ENCODE data around the gene ENTHD1.
"Not testable (repeated sequence)": the region's sequence is repeated elsewhere in the genome, so short reads cannot be mapped to it uniquely, and the experiment has no call there.

ENTHD1 gene

DNA sequence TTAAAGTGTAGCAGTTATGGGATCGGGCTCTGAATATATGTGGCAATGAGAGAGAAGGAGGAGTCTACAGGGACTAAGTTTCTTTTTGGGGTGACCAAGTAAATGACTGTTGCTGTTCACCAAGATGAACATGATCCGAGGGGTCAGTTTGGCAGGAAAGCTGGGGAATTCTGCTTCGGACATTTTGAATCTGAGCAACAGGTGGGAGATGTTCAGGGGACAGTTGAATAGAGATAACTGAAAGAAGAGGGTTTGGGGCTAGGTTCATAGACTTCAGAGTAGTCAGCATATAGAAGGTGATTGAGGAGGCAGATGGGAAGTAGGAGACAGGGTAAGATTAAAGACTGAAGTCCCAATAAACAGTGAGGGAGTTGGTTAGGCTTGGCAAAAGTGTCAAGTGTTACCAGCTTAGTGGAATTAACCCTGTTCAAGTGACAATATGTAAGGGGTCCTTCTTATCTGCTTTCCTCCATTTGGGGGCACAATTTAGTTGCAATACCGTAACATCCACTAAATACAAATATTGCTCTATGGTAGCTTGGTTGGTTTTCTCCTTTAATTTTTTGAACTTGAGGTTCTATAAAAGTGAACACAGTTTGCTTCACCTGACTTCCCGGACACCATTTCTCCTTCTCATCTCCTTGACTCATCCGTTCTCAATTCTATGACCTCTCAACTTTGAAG, 2.9 kb upstream of the ENTHD1 start:
- DNase-seq: no peak

DNA sequence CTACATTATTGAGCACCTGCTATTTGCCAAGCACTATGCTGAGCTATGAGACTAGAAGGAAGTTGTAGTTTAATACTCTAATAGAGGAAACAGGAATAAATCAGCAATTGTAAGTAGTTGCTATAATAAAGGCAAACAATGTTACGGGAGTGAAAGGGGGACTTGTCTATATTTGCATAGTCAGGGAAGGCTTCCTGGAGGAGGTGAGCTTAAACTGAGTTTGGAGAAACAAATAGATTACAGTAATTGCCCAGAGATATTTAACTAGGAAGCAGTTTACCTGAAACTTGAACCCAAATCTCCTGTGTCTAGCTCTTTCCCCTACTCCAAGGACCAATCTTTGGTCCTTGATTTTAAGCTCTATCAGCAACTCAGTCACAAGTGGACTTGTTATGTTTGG, 2.1 kb upstream of the ENTHD1 start:
- DNase-seq: no peak

DNA sequence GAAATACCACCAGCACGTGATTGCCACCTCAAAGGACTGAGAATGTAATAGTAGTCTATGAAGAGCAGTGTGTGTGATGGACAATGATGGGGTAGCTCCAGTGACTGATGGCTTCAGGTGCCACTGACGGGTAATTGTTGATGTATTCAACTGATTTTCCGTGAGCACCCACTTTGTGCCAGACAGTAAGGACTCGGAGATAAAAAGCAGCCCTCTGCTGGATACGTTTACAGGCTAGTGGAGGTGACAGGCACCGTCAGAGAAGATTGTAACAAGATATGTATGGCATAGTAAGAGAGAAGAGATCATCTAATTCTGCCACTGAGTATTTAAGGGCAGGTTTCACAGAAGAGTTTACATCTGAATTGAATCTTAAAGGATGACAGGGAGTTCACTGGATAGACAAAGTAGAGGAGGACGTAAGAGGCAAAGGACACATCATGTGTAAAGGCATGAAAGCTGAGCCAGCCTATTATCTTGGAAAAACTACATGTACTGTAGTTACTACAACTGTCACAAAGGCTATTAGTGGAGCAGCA, 1.1 kb upstream of the ENTHD1 start:
- DNase-seq: no peak

DNA sequence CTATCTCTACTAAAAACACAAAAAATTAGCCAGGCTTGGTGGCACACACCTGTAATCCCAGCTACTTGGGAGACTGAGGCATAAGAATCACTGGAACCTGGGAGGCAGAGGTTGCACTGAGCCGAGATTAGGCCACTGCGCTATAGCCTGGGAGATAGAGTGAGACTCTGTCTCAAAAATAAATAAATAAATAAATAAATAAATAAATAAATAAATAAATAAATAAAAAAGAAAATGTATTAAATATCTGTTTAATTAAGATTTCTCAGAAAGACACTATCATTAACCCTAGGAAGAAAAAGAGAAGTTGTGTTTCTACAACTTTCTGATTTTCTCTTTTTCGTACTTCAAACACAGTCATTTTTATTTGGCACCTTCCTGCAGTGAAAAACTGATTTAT, 3.6 kb downstream of the ENTHD1 start:
- DNase-seq: not testable (repeated sequence)

DNA sequence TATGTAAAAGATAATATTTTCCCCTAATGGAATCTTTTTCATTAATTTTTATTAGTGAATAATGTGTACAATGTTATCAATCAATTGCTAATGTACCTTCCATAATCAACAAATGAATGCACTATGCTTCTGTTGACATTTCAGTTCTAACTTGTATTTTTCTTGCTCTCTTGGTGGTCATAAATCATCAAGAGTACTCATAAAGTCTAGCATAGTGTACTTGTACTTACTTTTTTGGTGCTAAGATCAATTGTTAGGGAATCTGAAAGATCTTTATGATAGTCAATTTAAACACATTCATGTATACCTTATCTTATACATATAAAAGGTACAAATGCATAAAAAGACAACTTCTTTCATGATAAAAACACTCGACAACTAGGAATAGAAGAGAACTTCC, 10.5 kb downstream of the ENTHD1 start:
- no peak for DNase-seq

DNA sequence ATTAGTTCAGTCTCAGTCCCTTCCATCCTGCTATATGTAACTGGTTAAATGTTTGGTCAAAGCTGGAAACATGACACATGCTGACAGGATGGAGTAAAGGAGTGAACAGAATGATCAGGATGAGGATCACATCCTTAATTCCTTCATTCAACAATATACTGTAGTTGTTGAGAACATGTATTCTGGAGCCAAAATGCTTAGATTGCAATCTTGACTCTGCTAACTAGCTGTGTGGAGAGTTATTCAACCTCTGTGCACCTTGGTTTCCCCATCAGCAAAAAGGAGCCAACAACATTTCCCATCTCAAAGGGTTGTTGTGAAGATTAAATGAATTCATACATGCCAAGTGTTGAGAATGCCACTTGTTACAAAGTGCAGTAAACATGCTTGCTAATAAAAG, 12.8 kb downstream of the ENTHD1 start:
- no peak for DNase-seq

DNA sequence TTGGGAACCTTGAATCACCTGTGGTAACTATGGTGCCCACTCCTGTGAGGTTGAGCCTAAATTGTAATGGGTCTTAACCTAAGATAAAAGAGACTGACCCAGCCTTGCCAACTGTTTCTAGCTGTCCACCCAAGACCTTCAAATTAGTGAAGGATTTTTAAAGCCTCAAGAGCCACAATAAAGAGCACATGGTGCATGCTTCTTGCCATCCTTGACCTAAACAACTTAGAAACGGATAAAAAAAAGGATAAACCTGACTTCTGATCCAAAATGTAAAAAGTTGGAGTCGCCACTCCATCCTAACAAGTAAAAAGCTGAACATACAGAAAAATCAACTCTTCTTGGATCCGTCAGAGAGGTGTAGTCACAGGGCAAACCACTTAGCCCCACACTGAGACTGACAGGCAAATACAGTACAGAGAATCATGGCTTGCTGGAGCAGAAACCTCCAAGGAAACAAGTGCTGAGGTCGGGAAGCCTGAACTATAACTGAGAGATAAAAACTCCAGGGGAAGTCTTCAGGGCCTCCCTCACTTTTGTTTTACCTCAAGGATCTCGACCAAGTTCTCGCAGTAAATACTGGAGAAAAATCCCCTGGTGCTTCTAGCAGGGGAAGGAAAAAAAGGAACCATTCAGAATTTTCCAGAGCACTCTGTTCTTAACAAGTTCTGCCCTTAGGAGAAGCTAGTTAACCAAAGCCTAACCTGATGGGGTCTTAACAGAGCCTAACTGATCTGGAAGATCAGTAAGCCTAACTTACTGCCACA, 16.3 kb downstream of the ENTHD1 start:
- DNase-seq: no peak

DNA sequence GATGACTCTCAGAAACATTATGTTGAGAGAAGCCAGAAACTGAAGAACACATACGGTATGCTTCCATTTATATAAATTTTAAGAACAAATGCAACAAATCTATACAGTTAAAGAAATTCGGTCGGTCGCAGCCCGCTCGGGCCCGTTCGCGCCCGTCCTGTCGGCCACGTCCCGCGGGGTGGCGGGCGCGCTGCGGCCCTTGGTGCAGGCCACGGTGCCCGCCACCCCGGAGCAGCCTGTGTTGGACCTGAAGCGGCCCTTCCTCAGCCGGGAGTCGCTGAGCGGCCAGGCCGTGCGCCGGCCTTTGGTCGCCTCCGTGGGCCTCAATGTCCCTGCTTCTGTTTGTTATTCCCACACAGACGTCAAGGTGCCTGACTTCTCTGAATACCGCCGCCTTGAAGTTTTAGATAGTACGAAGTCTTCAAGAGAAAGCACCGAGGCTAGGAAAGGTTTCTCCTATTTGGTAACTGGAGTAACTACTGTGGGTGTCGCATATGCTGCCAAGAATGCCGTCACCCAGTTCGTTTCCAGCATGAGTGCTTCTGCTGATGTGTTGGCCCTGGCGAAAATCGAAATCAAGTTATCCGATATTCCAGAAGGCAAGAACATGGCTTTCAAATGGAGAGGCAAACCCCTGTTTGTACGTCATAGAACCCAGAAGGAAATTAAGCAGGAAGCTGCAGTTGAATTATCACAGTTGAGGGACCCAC, 18.2 kb downstream of the ENTHD1 start:
- DNase-seq: not testable (repeated sequence)

DNA sequence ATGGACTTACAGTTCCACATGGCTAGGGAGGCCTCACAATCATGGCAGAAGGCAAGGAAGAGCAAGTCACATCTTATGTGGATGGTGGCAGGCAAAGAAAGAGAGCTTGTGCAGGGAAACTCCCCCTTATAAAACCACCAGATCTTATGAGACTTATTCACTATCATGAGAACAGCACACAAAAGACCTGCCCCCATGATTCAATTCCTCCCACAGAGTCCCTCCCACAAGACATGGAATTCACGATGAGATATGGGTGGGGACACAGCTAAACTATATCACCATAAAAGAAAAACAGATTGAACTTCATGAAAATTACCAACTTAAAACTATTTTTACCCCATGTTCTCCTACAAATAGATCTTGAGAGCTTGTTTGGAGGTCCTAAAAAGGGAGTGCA, 19.6 kb downstream of the ENTHD1 start:
- DNase-seq: no peak

DNA sequence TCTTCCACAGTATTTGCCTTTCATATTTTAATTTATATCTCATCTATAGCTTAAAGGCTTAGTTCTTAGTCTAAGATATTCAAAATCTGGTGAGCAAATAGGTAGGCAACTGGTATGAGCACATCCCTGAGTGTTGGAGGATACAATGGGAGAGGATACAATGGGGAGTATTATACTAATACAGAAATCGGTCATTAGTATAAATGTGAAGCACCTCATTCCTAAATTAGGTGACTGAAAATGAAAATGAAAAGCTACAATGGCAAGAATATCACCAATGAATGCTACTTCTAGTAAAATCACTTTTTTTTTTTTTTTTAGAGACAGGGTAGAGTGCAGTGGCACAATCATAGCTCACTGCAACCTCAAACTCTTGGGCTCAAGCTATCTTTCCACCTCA, 21.0 kb downstream of the ENTHD1 start:
- DNase-seq: no peak

DNA sequence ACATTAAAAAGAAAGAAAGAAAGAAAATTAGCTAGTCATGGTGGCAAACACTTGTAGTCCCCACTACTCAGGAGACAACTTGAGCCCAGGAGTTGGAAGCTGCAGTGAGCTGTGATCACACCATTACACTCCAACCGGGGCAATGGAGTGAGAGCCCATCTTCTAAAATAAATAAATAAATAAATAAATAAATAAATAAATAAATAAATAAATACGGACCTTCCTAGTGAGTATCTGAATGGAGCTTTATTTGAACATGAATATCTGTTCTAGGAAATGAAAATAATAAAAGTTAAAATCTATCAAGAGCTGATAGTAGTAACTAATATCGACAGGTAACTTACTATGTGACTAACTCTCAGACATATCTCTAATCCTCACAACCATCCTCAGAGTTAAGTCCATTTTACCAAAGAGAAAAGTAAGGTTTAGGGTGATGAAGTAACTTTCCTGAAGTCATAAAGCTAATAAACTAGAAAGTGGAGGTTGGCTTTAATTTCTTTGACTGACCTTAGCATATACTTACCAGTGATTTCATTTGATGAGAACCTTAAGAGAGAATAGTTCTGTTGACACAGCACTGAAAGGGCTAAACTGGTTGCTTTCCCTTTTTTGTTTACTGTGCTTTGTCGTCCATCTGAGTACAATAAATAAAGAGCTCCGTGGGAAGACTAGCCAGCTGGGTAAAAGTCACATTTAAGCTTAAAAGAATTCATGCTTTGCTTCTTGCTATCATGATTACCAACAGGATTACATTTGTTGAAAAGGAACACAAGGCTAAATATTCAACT, 22.4 kb downstream of the ENTHD1 start:
- DNase-seq: no peak

DNA sequence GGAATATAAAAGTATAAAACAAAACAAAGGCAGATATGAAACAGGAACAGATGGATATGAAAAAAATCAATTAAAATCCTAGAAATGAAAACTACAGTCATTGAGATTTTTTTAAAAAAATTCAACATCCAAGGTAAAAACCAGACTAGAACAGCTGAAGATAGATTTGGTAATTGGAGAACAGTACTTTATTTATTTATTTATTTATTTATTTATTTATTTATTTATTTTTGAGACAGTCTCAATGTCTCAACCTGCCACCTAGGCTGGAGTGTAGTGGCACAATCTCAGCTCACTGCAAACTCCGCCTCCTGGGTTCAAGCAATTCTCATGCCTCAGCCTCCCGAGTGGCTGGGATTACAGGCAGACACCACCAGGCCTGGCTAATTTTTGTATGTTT, 23.8 kb downstream of the ENTHD1 start:
- DNase-seq: not testable (repeated sequence)

DNA sequence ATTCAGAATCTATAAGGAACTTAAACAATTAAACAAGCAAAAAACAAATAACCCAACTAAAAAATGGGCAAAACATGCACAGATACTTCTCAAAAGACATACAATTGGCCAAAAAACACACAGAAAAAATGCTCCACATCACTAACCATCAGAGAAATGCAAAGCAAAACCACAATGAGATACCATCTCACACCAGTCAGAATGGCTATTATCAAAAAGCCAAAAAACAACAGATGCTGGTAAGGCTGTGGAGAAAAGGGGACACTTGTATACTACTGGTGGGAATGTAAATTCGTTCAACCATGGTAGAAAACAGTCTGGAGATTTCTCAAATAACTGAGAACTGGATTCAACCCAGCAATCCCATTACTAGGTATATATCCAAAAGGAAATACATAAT, 24.8 kb downstream of the ENTHD1 start:
- DNase-seq: no peak

DNA sequence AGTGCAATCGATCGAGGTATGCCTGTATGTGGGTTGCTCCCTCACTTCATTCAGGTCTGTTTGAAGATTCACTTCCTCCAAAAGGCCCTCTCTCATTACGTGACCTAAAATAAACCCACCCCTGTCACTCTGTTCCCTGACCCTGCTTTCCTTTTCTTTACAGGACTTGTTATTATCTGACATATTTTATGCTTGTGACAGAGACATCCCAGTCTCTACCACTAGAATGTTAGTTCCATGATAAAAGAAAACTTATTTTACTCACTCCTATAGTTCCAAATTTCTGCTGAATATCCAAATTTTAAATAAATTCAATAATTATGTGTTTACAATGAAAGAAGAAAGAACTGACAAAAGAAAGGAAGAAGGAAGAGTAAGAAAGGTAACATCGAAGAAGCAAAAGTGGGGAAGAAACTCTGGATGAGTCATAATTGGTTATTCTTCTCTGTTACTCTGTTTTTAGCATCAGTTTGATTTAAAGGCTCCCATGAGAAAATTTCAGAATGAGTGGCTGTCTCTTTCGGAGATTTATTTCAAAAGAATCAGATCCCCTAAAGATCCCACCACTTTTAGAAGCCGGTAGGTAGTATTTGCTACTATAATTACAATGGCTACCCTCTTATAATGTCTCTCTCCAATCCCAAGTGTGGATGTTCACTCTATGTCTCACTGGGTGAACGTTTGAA, 33.5 kb downstream of the ENTHD1 start:
- DNase-seq: no peak

DNA sequence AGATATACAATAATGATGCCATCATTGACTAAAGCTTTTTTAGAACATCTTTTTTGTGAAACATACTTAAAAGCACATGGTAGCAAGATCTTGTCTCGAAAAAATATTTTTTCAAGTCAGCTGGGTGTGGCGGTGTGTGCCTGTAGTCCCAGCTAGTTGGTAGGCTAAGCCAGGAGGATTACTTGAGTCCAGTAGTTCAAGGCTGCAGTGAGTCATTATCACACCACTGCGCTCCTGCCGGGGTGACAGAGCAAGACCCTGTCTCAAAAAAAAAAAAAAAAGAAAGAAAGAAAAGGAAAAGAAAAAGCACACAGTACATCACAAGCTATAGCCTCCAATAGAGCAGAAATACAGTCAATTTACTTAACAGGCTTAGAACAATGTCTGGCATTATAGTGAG, 37.0 kb downstream of the ENTHD1 start:
- no peak for DNase-seq

DNA sequence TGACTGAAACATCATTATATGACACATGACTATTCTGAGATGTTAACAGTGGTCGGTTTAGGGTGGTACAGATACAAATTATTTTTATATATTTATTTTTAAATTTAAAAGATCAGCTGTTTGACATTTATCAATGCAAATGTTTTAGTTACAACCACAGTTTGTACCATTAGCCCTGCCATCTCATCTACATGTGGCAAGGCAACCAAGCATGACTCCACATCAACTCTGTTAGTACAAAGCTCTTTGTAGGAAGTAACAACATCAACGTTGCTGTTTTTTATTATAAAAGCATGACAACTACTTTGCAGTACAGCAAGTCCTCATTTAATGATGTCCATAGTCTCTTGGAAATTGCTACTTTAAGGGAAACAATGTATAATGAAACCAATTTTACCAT, 40.8 kb downstream of the ENTHD1 start:
- DNase-seq: no peak

DNA sequence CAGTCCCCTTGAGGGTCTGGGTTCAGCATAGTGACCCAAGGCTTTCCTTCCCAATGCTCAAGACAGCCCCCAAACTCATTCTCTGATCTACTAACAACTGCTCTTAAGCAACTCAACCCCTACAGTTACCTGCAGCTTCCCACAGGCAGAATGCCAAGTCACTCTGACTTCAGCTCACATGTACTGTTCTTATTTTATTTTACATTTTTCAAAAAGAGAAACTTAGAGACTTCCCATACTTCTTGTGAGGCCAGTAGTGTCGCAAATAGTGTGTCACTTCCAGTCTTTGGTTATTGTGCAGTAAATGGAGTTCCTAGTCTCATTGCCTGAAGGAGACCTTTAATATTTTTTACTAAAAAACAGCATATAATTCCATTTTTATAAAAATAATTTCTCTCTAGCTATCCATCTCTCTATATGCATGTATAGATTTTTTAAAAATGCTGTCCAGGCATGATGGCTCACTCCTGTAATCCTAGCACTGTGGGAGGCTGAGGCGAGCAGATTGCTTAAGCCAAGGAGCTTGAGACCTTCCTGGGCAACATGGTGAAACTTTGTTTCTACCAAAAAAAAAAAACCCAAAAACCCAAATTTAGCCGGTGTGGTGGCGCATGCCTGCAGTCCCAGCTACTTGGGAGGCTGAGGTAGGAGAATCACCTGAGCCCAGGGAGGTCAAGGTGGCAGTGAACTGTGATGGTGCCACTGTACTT, 41.8 kb downstream of the ENTHD1 start:
- no peak for DNase-seq

DNA sequence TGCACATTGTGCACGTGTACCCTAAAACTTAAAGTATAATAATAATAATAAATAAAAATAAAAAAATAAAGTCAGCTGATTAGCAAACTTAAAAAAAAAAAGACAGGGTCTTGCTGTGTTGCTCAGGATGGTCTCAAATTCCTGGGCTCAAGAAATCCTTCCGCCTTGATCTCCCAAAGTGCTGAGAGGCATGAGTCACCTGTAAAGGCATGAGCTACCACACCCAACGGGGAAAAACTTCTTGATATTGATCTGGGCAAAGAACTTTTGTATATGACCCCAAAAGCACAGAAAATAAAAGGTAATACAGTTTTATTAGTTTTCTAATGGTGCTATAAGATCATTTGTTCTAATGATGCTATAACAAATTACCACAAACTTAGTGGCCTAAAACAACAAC, 46.1 kb downstream of the ENTHD1 start:
- DNase-seq: no peak

DNA sequence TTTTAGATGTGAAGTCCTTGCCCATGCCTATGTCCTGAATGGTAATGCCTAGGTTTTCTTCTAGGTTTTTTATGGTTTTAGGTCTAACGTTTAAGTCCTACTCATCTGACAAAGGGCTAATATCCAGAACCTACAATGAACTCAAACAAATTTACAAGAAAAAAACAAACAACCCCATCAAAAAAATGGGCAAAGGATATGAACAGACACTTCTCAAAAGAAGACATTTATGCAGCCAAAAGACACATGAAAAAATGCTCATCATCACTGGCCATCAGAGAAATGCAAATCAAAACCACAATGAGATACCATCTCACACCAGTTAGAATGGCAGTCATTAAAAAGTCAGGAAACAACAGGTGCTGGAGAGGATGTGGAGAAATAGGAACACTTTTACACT, 47.0 kb downstream of the ENTHD1 start:
- DNase-seq: not testable (repeated sequence)

DNA sequence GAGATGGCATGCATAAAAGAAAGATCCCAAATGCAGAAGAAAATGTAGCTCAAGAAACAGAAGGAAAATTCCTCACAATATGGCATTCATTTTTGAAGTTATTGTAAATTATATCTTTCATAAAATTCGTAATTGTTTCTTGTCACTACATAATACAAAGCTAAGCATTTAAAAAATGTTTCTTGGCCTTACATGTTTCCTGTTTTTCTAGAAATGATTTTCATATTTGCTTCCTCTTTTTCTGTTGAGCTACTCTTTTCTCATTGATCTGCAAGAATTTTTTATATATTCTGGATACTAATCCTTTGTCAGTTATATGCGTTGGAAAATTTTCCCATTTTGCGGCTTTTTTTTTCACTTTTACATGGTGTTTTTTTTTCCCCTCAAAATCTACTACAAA, 48.0 kb downstream of the ENTHD1 start:
- DNase-seq: no peak

DNA sequence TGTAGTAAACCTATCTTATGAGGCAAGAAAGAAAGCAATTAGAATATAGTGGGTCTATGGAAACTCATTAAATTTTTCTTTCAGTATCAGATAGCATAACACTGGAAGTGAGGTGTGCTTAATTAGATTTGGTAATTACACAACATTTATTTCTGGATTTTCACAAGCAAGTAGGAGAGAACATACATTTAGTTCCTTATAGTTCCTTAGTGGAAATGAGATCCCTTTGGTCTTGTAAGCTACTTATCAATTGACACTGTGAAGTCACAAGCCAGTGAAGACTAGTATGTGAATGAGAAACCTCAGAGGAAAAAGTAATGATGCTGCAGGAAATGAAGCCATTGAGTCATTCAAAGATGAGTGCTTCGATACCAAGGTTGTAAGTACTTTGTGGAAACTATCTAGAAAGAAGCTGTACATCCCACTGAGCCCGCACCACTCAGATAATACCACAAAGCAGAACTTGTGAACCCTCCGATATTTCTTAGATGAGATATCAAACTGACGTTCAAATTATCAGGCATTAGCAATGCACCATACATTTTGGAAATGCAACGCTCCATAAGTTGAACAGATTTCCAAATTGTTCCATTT, 53.5 kb downstream of the ENTHD1 start:
- no peak for DNase-seq
